ENCODE measurements around the gene MSRB2.

Gene MSRB2

GRCh38 chr10:23095404-23095965 lies at the start of gene MSRB2:
MSRB2 (plus strand) TSS chr10:23095579; CDS start chr10:23095609, 30 bp downstream.
- DNase-seq (ENCODE audit: low read depth, low spot score): peak; percentile 46
- TF ChIP-seq CTCF (IDR thresholded peaks at IDR 0.05; ENCODE audit: insufficient read depth, low read length, missing control alignments): no peak
- ChIA-PET CTCF (no interaction called here), POLR2A (no interaction called here)
- H3K4me3 ChIP-seq (ENCODE audit: low read depth, low read length): peak within 1 kb of the TSS; percentile 68

GRCh38 chr10:23046027-23046426 lies 49.4 kb upstream of the MSRB2 start:
- DNase-seq (ENCODE audit: low read depth, low spot score): no peak
- ChIA-PET CTCF (no interaction called here), POLR2A (no interaction called here)
- no peak for TF ChIP-seq CTCF (IDR thresholded peaks at IDR 0.05; ENCODE audit: insufficient read depth, low read length, missing control alignments)
- H3K4me3 ChIP-seq (ENCODE audit: low read depth, low read length): no peak overlapping the region

- H3K4me3 ChIP-seq (ENCODE audit: low read depth, low read length): no peak overlapping the region
- CTCF ChIA-PET: no interaction called here
Measured at GRCh38 chr10:23047201-23048050, 48.0 kb upstream of the MSRB2 start.

GRCh38 chr10:23048191-23048590 lies 47.2 kb upstream of the MSRB2 start:
- ChIA-PET POLR2A (no interaction called here), CTCF (no interaction called here)
- H3K4me3 ChIP-seq (ENCODE audit: low read depth, low read length): no peak overlapping the region
- DNase-seq (ENCODE audit: low read depth, low spot score): no peak
- TF ChIP-seq CTCF (IDR thresholded peaks at IDR 0.05; ENCODE audit: insufficient read depth, low read length, missing control alignments): no peak

More at GRCh38 chr10:23047201-23048050, 48.0 kb upstream of the MSRB2 start:
- no peak for TF ChIP-seq CTCF (IDR thresholded peaks at IDR 0.05; ENCODE audit: insufficient read depth, low read length, missing control alignments)
- POLR2A ChIA-PET: no interaction called here
- no peak for DNase-seq (ENCODE audit: low read depth, low spot score)

GRCh38 chr10:23051278-23051677 lies 44.1 kb upstream of the MSRB2 start:
- POLR2A ChIA-PET: no interaction called here
- no peak overlapping the region for H3K4me3 ChIP-seq (ENCODE audit: low read depth, low read length)
- no peak for DNase-seq (ENCODE audit: low read depth, low spot score)
- no peak for TF ChIP-seq CTCF (IDR thresholded peaks at IDR 0.05; ENCODE audit: insufficient read depth, low read length, missing control alignments)
- CTCF ChIA-PET: no interaction called here

GRCh38 chr10:23051855-23052331 lies 43.5 kb upstream of the MSRB2 start:
- CTCF ChIA-PET: no interaction called here
- H3K4me3 ChIP-seq (ENCODE audit: low read depth, low read length): no peak overlapping the region
- DNase-seq (ENCODE audit: low read depth, low spot score): no peak
- POLR2A ChIA-PET: no interaction called here
- TF ChIP-seq CTCF (IDR thresholded peaks at IDR 0.05; ENCODE audit: insufficient read depth, low read length, missing control alignments): no peak

Data from AG04449 (cell line).